HG02938 (cell line): Measurements from ENCODE around the gene SERPINB7.
"Not testable (repeated sequence)": the region's sequence is repeated elsewhere in the genome, so short reads cannot be mapped to it uniquely, and the experiment has no call there.

Experiments
- ATAC-seq: cut with Tn5 transposase; IDR thresholded peaks from one replicate; pipeline ENCODE4 v1.9.1; 2021; ENCODE audit warnings: mild to moderate bottlenecking, moderate library complexity; ENCODE audit not compliant: unreplicated experiment

Gene SERPINB7

GRCh38 chr18:63775166-63775730 lies at the start of gene SERPINB7:
SERPINB7 (plus strand) TSS chr18:63775418; CDS start chr18:63782373, 6,955 bp downstream.
- ATAC-seq, result no peak

GRCh38 chr18:63725682-63726480 lies 49.3 kb upstream of the SERPINB7 start:
- ATAC-seq, result no peak

GRCh38 chr18:63730773-63731172 lies 44.4 kb upstream of the SERPINB7 start:
- ATAC-seq, result no peak

- no peak for ATAC-seq
Measured at GRCh38 chr18:63731215-63731614, 44.0 kb upstream of the SERPINB7 start.

- ATAC-seq, result no peak
Measured at GRCh38 chr18:63736876-63737275, 38.3 kb upstream of the SERPINB7 start.

GRCh38 chr18:63741769-63742168 lies 33.4 kb upstream of the SERPINB7 start:
- no peak for ATAC-seq

- no peak for ATAC-seq
Measured at GRCh38 chr18:63747006-63747405, 28.2 kb upstream of the SERPINB7 start.

GRCh38 chr18:63749489-63749888 lies 25.7 kb upstream of the SERPINB7 start:
- ATAC-seq, result no peak

- ATAC-seq, result no peak
Measured at GRCh38 chr18:63752636-63753035, 22.6 kb upstream of the SERPINB7 start.

- no peak for ATAC-seq
Measured at GRCh38 chr18:63753676-63754075, 21.5 kb upstream of the SERPINB7 start.

- no peak for ATAC-seq
Measured at GRCh38 chr18:63757541-63757940, 17.7 kb upstream of the SERPINB7 start.

- ATAC-seq, result no peak
Measured at GRCh38 chr18:63758615-63759240, 16.5 kb upstream of the SERPINB7 start.

GRCh38 chr18:63759786-63760185 lies 15.4 kb upstream of the SERPINB7 start:
- ATAC-seq, result not testable (repeated sequence)

- ATAC-seq, result no peak
Measured at GRCh38 chr18:63762518-63762917, 12.7 kb upstream of the SERPINB7 start.

GRCh38 chr18:63763831-63764600 lies 11.2 kb upstream of the SERPINB7 start:
- no peak for ATAC-seq

- ATAC-seq, result no peak
Measured at GRCh38 chr18:63765837-63766236, 9.4 kb upstream of the SERPINB7 start.

- no peak for ATAC-seq
Measured at GRCh38 chr18:63773551-63773950, 1.7 kb upstream of the SERPINB7 start.

GRCh38 chr18:63774511-63774910 lies 707 bp upstream of the SERPINB7 start:
- no peak for ATAC-seq

- ATAC-seq, result no peak
Measured at GRCh38 chr18:63779386-63779785, 4.2 kb downstream of the SERPINB7 start.

- ATAC-seq, result no peak
Measured at GRCh38 chr18:63783394-63783793, 8.2 kb downstream of the SERPINB7 start.

GRCh38 chr18:63784787-63785452 lies 9.7 kb downstream of the SERPINB7 start:
- ATAC-seq, result no peak
